Measurements from ENCODE around the gene TAF8.

DNA sequence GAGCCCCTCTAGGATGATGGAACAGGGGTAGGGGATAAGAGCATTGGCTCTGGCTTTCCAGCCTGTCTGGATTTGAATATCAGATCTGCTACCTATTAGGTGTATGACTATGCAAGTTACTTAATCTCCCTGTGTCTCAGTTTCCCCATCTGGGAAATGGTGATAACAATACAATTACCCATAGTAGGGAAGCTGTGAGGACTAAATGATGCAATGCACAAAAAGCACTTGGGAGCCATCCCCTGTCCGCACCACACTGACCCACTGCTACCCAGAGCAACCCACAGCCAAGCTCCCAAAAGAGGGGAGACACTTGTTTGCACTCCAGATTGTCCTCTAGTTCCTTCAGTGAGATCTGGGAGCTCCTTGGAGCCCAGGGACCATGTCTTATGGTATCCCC, 62.0 kb downstream of the TAF8 start:
- no peak for TF ChIP-seq ARNT (IDR thresholded peaks at IDR 0.05)
- TF ChIP-seq LEF1 (IDR thresholded peaks at IDR 0.05; ENCODE audit: borderline replicate concordance), result no peak
- TF ChIP-seq SUZ12 (IDR thresholded peaks at IDR 0.05), result no peak
- TF ChIP-seq BHLHE40 (IDR thresholded peaks at IDR 0.05; ENCODE audit: borderline replicate concordance), result no peak
- no peak for TF ChIP-seq SP1 (IDR thresholded peaks at IDR 0.05)
- no peak for TF ChIP-seq FOXK2 (IDR thresholded peaks at IDR 0.05)
- TF ChIP-seq TARDBP (IDR thresholded peaks at IDR 0.05), result no peak
- no peak for TF ChIP-seq ZNF384 (IDR thresholded peaks at IDR 0.05)
- TF ChIP-seq ELF4 (IDR thresholded peaks at IDR 0.05), result no peak
- no peak for TF ChIP-seq FOXM1 (IDR thresholded peaks at IDR 0.05; ENCODE audit: borderline replicate concordance)
- TF ChIP-seq NFRKB (IDR thresholded peaks at IDR 0.05), result no peak
